HEK293 (cell line): Measurements from ENCODE around the gene WDTC1.

Experiments used
- CTCF ChIP-seq: fragments of 450-650 bp; formaldehyde crosslinking; IDR thresholded peaks from 2 replicates; pipeline ENCODE4 v1.5.1; 2016; ENCODE audit warnings: missing biosample characterization, missing genetic modification characterization
- ZNF26 ChIP-seq: fragments of 450-650 bp; formaldehyde crosslinking; IDR thresholded peaks from 2 replicates; pipeline ENCODE4 v1.5.1; 2016; ENCODE audit warnings: missing biosample characterization, missing genetic modification characterization
- ZNF600 ChIP-seq: fragments of 450-650 bp; formaldehyde crosslinking; IDR thresholded peaks from 2 replicates; pipeline ENCODE4 v1.5.1; 2016; ENCODE audit warnings: missing biosample characterization, missing genetic modification characterization

- TF ChIP-seq ZNF26 (no peak), CTCF (tag by site-specific recombination) (no peak), ZNF600 (tag by site-specific recombination) (no peak)
Observed at GRCh38 chr1:27330786-27331185, 96.4 kb downstream of the WDTC1 start.
